ENCODE results near the gene RLBP1. TPM values are rescaled to one million over a fixed set of nuclear protein-coding genes. Genes with fewer than 3 reads are reported as not detected.

Gene RLBP1
- total and polyA plus RNA-seq, 2 of the 13 experiments (the other 11 are each of a cell fraction or from before 2014, with no cell fraction given), result 0.07 TPM; not detected in 1

DNA sequence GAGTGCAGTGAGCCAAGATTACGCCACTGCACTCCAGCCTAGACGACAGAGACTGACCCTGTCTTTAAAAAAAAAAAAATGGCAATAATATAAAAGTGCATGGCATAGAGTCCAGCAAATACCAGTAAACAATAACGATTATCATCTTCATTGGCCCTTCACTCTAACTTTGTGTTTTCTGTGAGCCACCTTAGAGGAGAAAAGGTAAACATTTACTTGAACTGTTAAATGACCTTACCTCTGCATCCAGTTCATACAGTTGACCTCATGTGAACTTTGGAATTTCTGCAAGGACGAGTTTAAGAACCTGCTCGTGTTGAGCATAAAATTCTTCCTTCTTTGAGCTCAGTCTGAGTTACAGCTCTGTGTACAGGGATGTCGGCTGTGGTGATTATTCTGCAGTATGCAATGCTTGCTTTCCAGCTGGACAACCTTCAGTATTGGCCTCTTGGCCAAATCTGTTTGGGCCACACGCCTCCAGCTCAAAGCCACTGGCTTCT lies 56.6 kb downstream of the RLBP1 start (continued):
- no peak for TF ChIP-seq SOX13 (IDR thresholded peaks at IDR 0.05)
- TF ChIP-seq SOX13 (CRISPR knock-in tag; conservative IDR thresholded peaks at IDR 0.05 in 1 of 2, IDR thresholded peaks at IDR 0.05 in 1 of 2), result peak in 1 of 2 experiments; percentile 58; a peak in 1 of 4 replicates
- no peak; the same call in 1 of the 2 replicates for TF ChIP-seq FOXJ3 (CRISPR knock-in tag; IDR thresholded peaks at IDR 0.05; ENCODE audit: borderline replicate concordance)
- TF ChIP-seq ZSCAN22 (CRISPR knock-in tag; IDR thresholded peaks at IDR 0.05), result no peak
- no peak for TF ChIP-seq CHD4 (IDR thresholded peaks at IDR 0.05; ENCODE audit: borderline replicate concordance, low read length)
- TF ChIP-seq KDM5B (CRISPR knock-in tag; IDR thresholded peaks at IDR 0.05; ENCODE audit: borderline replicate concordance), result no peak
- TF ChIP-seq ZNF460 (CRISPR knock-in tag; IDR thresholded peaks at IDR 0.05; ENCODE audit: borderline replicate concordance), result no peak
- TF ChIP-seq, protein P1, sequence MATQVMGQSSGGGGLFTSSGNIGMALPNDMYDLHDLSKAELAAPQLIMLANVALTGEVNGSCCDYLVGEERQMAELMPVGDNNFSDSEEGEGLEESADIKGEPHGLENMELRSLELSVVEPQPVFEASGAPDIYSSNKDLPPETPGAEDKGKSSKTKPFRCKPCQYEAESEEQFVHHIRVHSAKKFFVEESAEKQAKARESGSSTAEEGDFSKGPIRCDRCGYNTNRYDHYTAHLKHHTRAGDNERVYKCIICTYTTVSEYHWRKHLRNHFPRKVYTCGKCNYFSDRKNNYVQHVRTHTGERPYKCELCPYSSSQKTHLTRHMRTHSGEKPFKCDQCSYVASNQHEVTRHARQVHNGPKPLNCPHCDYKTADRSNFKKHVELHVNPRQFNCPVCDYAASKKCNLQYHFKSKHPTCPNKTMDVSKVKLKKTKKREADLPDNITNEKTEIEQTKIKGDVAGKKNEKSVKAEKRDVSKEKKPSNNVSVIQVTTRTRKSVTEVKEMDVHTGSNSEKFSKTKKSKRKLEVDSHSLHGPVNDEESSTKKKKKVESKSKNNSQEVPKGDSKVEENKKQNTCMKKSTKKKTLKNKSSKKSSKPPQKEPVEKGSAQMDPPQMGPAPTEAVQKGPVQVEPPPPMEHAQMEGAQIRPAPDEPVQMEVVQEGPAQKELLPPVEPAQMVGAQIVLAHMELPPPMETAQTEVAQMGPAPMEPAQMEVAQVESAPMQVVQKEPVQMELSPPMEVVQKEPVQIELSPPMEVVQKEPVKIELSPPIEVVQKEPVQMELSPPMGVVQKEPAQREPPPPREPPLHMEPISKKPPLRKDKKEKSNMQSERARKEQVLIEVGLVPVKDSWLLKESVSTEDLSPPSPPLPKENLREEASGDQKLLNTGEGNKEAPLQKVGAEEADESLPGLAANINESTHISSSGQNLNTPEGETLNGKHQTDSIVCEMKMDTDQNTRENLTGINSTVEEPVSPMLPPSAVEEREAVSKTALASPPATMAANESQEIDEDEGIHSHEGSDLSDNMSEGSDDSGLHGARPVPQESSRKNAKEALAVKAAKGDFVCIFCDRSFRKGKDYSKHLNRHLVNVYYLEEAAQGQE (IDR thresholded peaks at IDR 0.05; ENCODE audit: borderline replicate concordance in 1 of 2, low read depth in 1 of 2, low read length in 2 of 2), result no peak
- TF ChIP-seq MEIS1 (CRISPR knock-in tag; IDR thresholded peaks at IDR 0.05; ENCODE audit: borderline replicate concordance), result no peak
- no peak for TF ChIP-seq MXD4 (CRISPR knock-in tag; IDR thresholded peaks at IDR 0.05)
- TF ChIP-seq DPF2 (CRISPR knock-in tag; IDR thresholded peaks at IDR 0.05; ENCODE audit: borderline replicate concordance, low read depth), result no peak
- TF ChIP-seq TFDP1 (CRISPR knock-in tag; IDR thresholded peaks at IDR 0.05; ENCODE audit: borderline replicate concordance), result no peak
- TF ChIP-seq, protein P2, sequence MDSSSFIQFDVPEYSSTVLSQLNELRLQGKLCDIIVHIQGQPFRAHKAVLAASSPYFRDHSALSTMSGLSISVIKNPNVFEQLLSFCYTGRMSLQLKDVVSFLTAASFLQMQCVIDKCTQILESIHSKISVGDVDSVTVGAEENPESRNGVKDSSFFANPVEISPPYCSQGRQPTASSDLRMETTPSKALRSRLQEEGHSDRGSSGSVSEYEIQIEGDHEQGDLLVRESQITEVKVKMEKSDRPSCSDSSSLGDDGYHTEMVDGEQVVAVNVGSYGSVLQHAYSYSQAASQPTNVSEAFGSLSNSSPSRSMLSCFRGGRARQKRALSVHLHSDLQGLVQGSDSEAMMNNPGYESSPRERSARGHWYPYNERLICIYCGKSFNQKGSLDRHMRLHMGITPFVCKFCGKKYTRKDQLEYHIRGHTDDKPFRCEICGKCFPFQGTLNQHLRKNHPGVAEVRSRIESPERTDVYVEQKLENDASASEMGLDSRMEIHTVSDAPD (CRISPR knock-in tag; IDR thresholded peaks at IDR 0.05), result no peak
- no peak for TF ChIP-seq ZNF317 (CRISPR knock-in tag; IDR thresholded peaks at IDR 0.05)
- TF ChIP-seq AGO1 (IDR thresholded peaks at IDR 0.05; ENCODE audit: low read depth, low read length, poor library complexity, severe bottlenecking), result no peak
- TF ChIP-seq ZNF614 (CRISPR knock-in tag; IDR thresholded peaks at IDR 0.05; ENCODE audit: borderline replicate concordance), result no peak
- no peak for TF ChIP-seq ZNF839 (CRISPR knock-in tag; IDR thresholded peaks at IDR 0.05; ENCODE audit: borderline replicate concordance)
- no peak for TF ChIP-seq CCDC6 (CRISPR knock-in tag; IDR thresholded peaks at IDR 0.05)
- no peak for TF ChIP-seq ATM (IDR thresholded peaks at IDR 0.05; ENCODE audit: borderline replicate concordance)
- TF ChIP-seq, protein P3, sequence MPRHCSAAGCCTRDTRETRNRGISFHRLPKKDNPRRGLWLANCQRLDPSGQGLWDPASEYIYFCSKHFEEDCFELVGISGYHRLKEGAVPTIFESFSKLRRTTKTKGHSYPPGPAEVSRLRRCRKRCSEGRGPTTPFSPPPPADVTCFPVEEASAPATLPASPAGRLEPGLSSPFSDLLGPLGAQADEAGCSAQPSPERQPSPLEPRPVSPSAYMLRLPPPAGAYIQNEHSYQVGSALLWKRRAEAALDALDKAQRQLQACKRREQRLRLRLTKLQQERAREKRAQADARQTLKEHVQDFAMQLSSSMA (CRISPR knock-in tag; IDR thresholded peaks at IDR 0.05), result no peak
- no peak for TF ChIP-seq ZSCAN25 (CRISPR knock-in tag; IDR thresholded peaks at IDR 0.05)
- no peak for TF ChIP-seq BRCA1 (CRISPR knock-in tag; IDR thresholded peaks at IDR 0.05)
- TF ChIP-seq ZFP82 (CRISPR knock-in tag; IDR thresholded peaks at IDR 0.05; ENCODE audit: borderline replicate concordance), result no peak
- TF ChIP-seq ZNF629 (CRISPR knock-in tag; conservative IDR thresholded peaks at IDR 0.05), result no peak

All from HepG2 (cell line).